Liver (tissue), 9 donors: ENCODE data around the gene PPY. TPM values are rescaled to one million over a fixed set of nuclear protein-coding genes. Genes with fewer than 3 reads are reported as not detected.

Experiments used
- DNase-seq: peaks from one replicate; pipeline ENCODE4 v3.0.0-alpha.2; 2017; ENCODE audit warnings: low spot score
- H3K27ac ChIP-seq, 2 donors: one replicate each; pipeline ENCODE4 v1.7.0; 2013; ENCODE audit warnings: inconsistent platforms in 2 of 2, low read length in 2 of 2, control low read depth in 1 of 2, low read depth in 1 of 2, mild to moderate bottlenecking in 1 of 2
- H3K27me3 ChIP-seq, 4 donors: one replicate each; pipeline versions ENCODE4 v1.6.1 to v1.7.0; 2013; ENCODE audit warnings: low read length in 3 of 4, inconsistent platforms in 1 of 4, mild to moderate bottlenecking in 1 of 4, moderate library complexity in 1 of 4; ENCODE audit not compliant: control insufficient read depth in 4 of 4, insufficient read depth in 4 of 4
- H3K36me3 ChIP-seq, 4 donors: one replicate each; pipeline versions ENCODE4 v1.6.1 to v1.7.0; 2013; ENCODE audit warnings: low read length in 3 of 4, mild to moderate bottlenecking in 3 of 4, low read depth in 1 of 4, moderate library complexity in 1 of 4; ENCODE audit not compliant: control insufficient read depth in 4 of 4, insufficient read depth in 3 of 4
- H3K4me1 ChIP-seq, 4 donors: one replicate each; pipeline versions ENCODE4 v1.6.1 to v1.7.0; 2013; ENCODE audit warnings: low read length in 3 of 4, mild to moderate bottlenecking in 3 of 4, moderate library complexity in 1 of 4; ENCODE audit not compliant: control insufficient read depth in 4 of 4, insufficient read depth in 4 of 4
- H3K4me3 ChIP-seq, 3 donors: one replicate each; pipeline versions ENCODE4 v1.6.1 to v1.7.0; 2013; ENCODE audit warnings: low read length in 3 of 3, control low read depth in 1 of 3, low read depth in 1 of 3, mild to moderate bottlenecking in 1 of 3
- H3K9ac ChIP-seq, 2 donors: one replicate each; pipeline ENCODE4 v1.7.0; 2013; ENCODE audit warnings: low read length in 2 of 2, mild to moderate bottlenecking in 2 of 2, moderate library complexity in 2 of 2, control low read depth in 1 of 2, low read depth in 1 of 2
- H3K9me3 ChIP-seq, 4 donors: one replicate each; pipeline versions ENCODE4 v1.6.1 to v1.7.0; 2013; ENCODE audit warnings: low read length in 3 of 4; ENCODE audit not compliant: control insufficient read depth in 4 of 4
- EGR1 ChIP-seq, 2 donors: IDR thresholded peaks; 2 replicates each; pipeline ENCODE4 v1.6.1; 2016 to 2018; ENCODE audit warnings: antibody characterized with exemption in 2 of 2, low read depth in 2 of 2
- FOXA1 ChIP-seq: IDR thresholded peaks from 2 replicates; pipeline ENCODE4 v1.6.1; 2016; ENCODE audit warnings: antibody characterized with exemption
- FOXA2 ChIP-seq: IDR thresholded peaks from 2 replicates; pipeline ENCODE4 v1.6.1; 2016; ENCODE audit warnings: antibody characterized with exemption
- GABPA ChIP-seq, 2 donors: IDR thresholded peaks in 1 of 2; conservative IDR thresholded peaks in 1 of 2; 2 replicates each; pipeline ENCODE4 v1.6.1; 2016; ENCODE audit warnings: antibody characterized with exemption in 2 of 2, mild to moderate bottlenecking in 1 of 2, moderate library complexity in 1 of 2
- HNF4A ChIP-seq, 2 donors: conservative IDR thresholded peaks; 2 replicates each; pipeline ENCODE4 v1.6.1; 2016; ENCODE audit warnings: antibody characterized with exemption in 2 of 2, mild to moderate bottlenecking in 2 of 2
- HNF4G ChIP-seq: IDR thresholded peaks from 2 replicates; pipeline ENCODE4 v1.6.1; 2016; ENCODE audit warnings: antibody characterized with exemption
- JUND ChIP-seq, 2 donors: IDR thresholded peaks; 2 replicates each; pipeline ENCODE4 v1.6.1; 2016; ENCODE audit warnings: antibody characterized with exemption in 2 of 2
- NR2F2 ChIP-seq: IDR thresholded peaks from 2 replicates; pipeline ENCODE4 v1.6.1; 2016; ENCODE audit warnings: antibody characterized with exemption
- RAD21 ChIP-seq, 2 donors: IDR thresholded peaks; 2 replicates each; pipeline ENCODE4 v1.6.1; 2016; ENCODE audit warnings: antibody characterized with exemption in 2 of 2, mild to moderate bottlenecking in 2 of 2
- RXRA ChIP-seq, 2 donors: IDR thresholded peaks; 2 replicates each; pipeline ENCODE4 v1.6.1; 2017 to 2018; ENCODE audit warnings: antibody characterized with exemption in 2 of 2, mild to moderate bottlenecking in 1 of 2
- SP1 ChIP-seq: IDR thresholded peaks from 2 replicates; pipeline ENCODE4 v1.6.1; 2018; ENCODE audit warnings: antibody characterized with exemption, mild to moderate bottlenecking
- TAF1 ChIP-seq: conservative IDR thresholded peaks from 2 replicates; pipeline ENCODE4 v1.6.1; 2016; ENCODE audit warnings: antibody characterized with exemption, mild to moderate bottlenecking
- YY1 ChIP-seq: IDR thresholded peaks from 2 replicates; pipeline ENCODE4 v1.6.1; 2016; ENCODE audit warnings: antibody characterized with exemption, mild to moderate bottlenecking
- WGBS: extraction: QIAGEN DNeasy Blood & Tissue Kit; methylation state at CpG from one replicate; pipeline ENCODE4 v1.1.7; 2013; 5-methylcytosine and 5-hydroxymethylcytosine counted together
- polyA plus RNA-seq, 2 donors: library from polyadenylated mRNA; stranded (reverse) in 1 of 2; unstranded in 1 of 2; fragments of 200-250 nt in 1 of 2; fragments of >200 nt in 1 of 2; fragmentation: Nextera tagmentation in 1 of 2; extraction: Ambion mirVana in 1 of 2; gene quantifications; one replicate each; pipeline versions ENCODE4 v1.2.1 to v1.2.3, GENCODE V29; 2013 to 2015
- total RNA-seq, 2 donors: library from RNA; depleted of rRNA; stranded (reverse); fragments of >200 nt; gene quantifications; one replicate each; pipeline ENCODE4 v1.2.3, GENCODE V29; 2014
- TF ChIP-seq, protein P1 (sequence below): fragments of 150-350 bp; IDR thresholded peaks from 2 replicates; pipeline ENCODE4 v1.5.1; 2017; ENCODE audit warnings: improper control_type of control experiment, low read depth, low read length; ENCODE audit not compliant: missing input control
- TF ChIP-seq, protein P2 (sequence below): IDR thresholded peaks from 2 replicates; pipeline ENCODE4 v1.6.1; 2016; ENCODE audit warnings: antibody characterized with exemption
- TF ChIP-seq, protein P3 (sequence below): IDR thresholded peaks from 2 replicates; pipeline ENCODE4 v1.6.1; 2016; ENCODE audit warnings: antibody characterized with exemption, mild to moderate bottlenecking
- TF ChIP-seq, protein P4 (sequence below): IDR thresholded peaks from 2 replicates; pipeline ENCODE4 v1.6.1; 2016; ENCODE audit warnings: antibody characterized with exemption
- TF ChIP-seq, protein P5 (sequence below): IDR thresholded peaks from 2 replicates; pipeline ENCODE4 v1.6.1; 2016; ENCODE audit warnings: antibody characterized with exemption
- donor health status: healthy.
- donor health status: healthy.
- donor health status: healthy.
- donor health status: healthy.
- donor health status: healthy.

The PPY gene
- total and polyA plus RNA-seq, 4 donors, result not detected

DNA sequence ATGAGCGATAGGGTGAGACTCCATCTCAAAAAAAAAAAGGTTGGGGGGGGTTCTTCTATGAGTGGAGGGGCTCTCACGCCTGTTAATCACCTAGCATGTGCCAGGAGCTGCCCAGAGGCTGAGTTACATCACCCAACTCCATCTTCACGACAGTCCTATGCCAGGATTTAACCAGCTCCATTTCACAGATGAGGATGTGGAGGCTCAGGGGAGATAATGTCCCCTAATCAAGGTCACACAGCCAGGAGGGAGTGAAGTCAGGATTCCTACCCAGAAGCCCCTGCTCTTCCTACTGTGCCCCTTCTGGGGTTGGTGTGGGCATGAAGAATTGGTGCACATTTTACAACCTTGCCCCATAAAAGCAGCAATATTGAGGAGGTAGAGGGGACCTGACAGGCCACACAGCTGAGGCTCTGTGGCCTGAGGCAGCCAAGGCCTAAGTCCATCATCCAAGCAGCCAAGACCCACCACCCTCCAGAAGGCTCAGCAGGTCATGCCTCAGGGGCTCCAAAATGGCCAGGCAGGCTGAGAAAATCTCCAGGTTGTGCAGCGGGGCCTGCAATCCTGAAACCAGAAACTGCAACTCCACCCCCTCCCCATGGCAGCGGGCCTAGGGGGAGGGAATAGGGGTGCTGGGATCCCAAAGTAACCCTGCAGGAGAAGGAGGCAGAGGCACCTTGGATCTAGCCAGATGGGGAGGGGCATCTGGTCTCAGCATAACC is 6.9 kb downstream of the PPY start:
- H3K4me1 ChIP-seq, result peaks cover 5 to 13% (median 10%) of the 10 kb centered on the region in 4 donors
- TF ChIP-seq GABPA (IDR thresholded peaks at IDR 0.05 in 1 of 2, conservative IDR thresholded peaks at IDR 0.05 in 1 of 2) (no peak), RAD21 (IDR thresholded peaks at IDR 0.05) (no peak), HNF4G (no peak), FOXA2 (no peak), SP1 (no peak), EGR1 (IDR thresholded peaks at IDR 0.05; ENCODE audit: low read depth in 2 of 2) (no peak), FOXA1 (no peak), RXRA (IDR thresholded peaks at IDR 0.05) (no peak), JUND (IDR thresholded peaks at IDR 0.05) (no peak), TAF1 (no peak), HNF4A (conservative IDR thresholded peaks at IDR 0.05) (no peak), NR2F2 (no peak), YY1 (no peak)
- TF ChIP-seq, protein P1, sequence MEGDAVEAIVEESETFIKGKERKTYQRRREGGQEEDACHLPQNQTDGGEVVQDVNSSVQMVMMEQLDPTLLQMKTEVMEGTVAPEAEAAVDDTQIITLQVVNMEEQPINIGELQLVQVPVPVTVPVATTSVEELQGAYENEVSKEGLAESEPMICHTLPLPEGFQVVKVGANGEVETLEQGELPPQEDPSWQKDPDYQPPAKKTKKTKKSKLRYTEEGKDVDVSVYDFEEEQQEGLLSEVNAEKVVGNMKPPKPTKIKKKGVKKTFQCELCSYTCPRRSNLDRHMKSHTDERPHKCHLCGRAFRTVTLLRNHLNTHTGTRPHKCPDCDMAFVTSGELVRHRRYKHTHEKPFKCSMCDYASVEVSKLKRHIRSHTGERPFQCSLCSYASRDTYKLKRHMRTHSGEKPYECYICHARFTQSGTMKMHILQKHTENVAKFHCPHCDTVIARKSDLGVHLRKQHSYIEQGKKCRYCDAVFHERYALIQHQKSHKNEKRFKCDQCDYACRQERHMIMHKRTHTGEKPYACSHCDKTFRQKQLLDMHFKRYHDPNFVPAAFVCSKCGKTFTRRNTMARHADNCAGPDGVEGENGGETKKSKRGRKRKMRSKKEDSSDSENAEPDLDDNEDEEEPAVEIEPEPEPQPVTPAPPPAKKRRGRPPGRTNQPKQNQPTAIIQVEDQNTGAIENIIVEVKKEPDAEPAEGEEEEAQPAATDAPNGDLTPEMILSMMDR, result no peak
- TF ChIP-seq, protein P2, sequence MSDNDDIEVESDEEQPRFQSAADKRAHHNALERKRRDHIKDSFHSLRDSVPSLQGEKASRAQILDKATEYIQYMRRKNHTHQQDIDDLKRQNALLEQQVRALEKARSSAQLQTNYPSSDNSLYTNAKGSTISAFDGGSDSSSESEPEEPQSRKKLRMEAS, result no peak
- TF ChIP-seq, protein P3, sequence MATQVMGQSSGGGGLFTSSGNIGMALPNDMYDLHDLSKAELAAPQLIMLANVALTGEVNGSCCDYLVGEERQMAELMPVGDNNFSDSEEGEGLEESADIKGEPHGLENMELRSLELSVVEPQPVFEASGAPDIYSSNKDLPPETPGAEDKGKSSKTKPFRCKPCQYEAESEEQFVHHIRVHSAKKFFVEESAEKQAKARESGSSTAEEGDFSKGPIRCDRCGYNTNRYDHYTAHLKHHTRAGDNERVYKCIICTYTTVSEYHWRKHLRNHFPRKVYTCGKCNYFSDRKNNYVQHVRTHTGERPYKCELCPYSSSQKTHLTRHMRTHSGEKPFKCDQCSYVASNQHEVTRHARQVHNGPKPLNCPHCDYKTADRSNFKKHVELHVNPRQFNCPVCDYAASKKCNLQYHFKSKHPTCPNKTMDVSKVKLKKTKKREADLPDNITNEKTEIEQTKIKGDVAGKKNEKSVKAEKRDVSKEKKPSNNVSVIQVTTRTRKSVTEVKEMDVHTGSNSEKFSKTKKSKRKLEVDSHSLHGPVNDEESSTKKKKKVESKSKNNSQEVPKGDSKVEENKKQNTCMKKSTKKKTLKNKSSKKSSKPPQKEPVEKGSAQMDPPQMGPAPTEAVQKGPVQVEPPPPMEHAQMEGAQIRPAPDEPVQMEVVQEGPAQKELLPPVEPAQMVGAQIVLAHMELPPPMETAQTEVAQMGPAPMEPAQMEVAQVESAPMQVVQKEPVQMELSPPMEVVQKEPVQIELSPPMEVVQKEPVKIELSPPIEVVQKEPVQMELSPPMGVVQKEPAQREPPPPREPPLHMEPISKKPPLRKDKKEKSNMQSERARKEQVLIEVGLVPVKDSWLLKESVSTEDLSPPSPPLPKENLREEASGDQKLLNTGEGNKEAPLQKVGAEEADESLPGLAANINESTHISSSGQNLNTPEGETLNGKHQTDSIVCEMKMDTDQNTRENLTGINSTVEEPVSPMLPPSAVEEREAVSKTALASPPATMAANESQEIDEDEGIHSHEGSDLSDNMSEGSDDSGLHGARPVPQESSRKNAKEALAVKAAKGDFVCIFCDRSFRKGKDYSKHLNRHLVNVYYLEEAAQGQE, result no peak
- TF ChIP-seq, protein P4, sequence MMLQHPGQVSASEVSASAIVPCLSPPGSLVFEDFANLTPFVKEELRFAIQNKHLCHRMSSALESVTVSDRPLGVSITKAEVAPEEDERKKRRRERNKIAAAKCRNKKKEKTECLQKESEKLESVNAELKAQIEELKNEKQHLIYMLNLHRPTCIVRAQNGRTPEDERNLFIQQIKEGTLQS, result no peak
- TF ChIP-seq, protein P5, sequence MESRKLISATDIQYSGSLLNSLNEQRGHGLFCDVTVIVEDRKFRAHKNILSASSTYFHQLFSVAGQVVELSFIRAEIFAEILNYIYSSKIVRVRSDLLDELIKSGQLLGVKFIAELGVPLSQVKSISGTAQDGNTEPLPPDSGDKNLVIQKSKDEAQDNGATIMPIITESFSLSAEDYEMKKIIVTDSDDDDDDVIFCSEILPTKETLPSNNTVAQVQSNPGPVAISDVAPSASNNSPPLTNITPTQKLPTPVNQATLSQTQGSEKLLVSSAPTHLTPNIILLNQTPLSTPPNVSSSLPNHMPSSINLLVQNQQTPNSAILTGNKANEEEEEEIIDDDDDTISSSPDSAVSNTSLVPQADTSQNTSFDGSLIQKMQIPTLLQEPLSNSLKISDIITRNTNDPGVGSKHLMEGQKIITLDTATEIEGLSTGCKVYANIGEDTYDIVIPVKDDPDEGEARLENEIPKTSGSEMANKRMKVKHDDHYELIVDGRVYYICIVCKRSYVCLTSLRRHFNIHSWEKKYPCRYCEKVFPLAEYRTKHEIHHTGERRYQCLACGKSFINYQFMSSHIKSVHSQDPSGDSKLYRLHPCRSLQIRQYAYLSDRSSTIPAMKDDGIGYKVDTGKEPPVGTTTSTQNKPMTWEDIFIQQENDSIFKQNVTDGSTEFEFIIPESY, result no peak
- H3K27me3 ChIP-seq, result no peaks in the 10 kb centered on the region
- DNase-seq, result no peak
- no peak overlapping the region for H3K9ac ChIP-seq
- WGBS, result 94% methylated on average over 5 of the region's 5 CpGs
- H3K36me3 ChIP-seq, result no peaks in the 10 kb centered on the region
- H3K9me3 ChIP-seq, result no peaks in the 10 kb centered on the region
- H3K27ac ChIP-seq, result no peak overlapping the region
- H3K4me3 ChIP-seq, result no peak overlapping the region
